HG03439 (cell line): Measurements from ENCODE around the gene SARNP.

ENCODE experiments used
- ATAC-seq: cut with Tn5 transposase; IDR thresholded peaks from one replicate; pipeline ENCODE4 v1.9.1; 2021; ENCODE audit warnings: mild to moderate bottlenecking, moderate library complexity; ENCODE audit not compliant: unreplicated experiment

SARNP gene

DNA sequence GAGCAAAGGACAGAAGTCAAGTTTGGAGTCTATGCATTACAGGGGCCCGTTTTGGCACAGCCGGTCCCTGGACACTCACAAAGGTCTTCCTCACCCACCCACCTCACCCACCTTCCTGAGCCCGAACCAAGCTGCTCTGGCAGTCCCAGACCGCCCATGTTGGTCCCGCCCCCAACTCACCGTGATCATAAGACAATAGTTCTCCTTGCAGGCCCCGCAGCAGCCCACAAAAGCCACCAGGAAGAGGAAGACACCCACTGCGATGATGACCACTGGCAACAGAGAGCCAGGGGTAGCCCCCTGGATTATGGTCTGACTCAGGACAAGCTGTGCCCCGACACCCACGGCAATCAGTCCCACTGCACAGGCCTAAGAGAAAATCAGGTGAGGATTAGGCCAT is 90.6 kb downstream of the SARNP start:
- ATAC-seq: no peak

DNA sequence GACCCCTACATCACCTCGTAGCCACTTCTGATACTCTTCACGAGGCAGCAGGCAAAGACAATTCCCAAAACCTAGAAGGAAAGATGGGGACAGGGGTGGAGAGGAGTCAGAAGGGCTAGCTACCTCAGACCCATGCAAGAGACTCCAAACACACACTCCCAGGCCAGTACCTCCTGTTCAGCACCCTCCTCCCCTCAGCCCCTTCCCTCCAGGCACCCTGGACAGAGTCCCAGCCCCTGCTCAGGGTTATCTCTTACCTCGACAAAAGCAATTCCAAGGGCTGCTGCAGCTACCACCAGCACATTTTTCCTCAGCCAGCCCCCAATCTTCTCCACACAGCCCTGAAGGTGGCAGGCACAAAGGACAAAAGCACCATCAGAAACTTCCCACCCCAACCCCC is 92.0 kb downstream of the SARNP start:
- no peak for ATAC-seq

DNA sequence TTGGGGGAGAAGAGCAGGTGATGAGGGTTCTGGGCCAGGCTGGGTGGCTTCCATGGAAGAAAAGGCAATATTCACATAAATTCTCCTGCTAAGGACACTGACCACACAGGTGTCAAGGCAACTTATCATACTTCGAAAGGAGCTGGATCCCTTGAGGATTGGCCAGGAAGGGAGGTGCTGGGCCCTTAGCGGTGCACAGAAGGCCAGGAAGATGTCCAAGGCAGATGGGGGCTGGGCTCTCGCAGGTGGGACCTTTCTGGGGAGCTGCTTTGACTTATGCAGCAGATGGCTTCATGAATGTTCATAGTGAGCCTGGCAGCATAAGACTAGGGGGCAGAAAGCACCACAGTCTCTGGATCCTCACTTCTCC is 92.6 kb downstream of the SARNP start:
- ATAC-seq: no peak

DNA sequence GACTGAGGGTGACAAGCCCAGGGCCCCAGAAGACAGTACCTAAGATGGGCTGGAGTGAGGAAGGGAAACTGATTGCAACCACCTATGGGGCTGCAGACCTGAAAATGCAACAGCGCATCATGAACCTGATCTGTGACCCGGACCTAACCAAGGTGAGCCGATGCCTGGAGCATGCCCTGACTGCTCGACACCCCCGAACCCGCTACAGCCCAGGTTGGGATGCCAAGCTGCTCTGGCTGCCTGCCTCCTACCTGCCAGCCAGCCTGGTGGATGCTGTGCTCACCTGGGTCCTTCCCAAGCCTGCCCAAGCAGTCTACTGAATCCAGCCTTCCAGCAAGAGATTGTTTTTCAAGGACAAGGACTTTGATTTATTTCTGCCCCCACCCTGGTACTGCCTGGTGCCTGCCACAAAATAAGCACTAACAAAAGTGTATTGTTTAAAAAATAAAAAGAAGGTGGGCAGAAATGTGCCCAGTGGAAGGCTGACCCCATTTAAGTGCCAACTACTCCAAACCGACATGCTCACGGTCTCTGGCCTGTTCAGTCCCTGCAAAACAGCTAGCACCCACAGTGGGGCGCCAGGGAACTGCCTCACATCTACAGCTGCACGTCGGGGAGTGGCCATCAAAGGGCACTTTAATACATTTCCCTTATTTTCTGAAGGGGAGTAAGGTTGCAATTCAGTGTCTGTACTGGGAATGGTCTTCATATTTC is 93.1 kb downstream of the SARNP start:
- ATAC-seq: no peak

DNA sequence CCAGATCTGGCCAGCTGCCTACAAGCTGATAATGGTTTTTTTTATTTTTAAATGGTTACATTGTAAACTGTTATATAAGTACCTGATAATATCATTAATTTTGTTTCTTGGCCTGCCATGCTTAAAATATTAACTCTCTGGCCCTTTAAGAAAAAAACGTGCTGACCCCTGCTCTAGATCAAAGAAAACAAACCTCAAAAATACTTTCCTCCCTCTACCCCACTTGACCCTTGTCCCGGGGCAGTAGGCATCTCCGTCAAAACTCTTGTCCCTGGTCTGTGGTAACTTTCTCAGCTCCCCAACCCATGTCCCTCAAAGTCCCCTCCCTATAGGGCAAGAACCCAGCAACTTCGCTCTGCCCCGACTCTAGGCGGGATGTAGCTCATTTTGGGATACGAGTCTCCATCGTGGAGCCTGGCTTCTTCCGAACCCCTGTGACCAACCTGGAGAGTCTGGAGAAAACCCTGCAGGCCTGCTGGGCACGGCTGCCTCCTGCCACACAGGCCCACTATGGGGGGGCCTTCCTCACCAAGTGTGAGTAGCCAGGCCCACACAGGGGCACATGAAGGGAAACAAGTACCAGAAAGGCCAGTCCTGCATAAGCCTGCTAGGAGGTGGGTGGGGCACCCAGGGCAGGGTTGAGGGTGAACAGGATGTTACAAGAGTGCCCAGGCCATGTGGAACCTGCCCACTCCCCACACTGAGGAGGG is 93.9 kb downstream of the SARNP start:
- no peak for ATAC-seq

DNA sequence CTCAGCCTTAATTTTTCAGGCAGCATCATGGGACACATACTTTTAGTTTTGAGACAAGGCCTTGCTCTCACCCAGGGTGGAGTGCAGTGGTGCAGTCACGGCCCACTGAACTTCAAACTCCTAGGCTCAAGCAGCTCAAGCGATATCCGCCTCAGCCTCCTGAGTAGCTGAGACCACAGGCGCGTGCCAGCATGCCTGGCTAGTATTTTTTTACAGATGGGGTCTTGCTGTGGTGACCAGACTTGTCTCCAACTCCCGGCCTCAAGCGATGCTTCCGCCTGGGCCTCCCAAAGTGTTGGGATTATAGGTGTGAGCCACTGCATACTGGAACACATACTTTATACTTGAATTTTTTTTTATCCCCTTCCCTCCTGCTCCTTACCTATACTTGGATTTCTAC is 94.6 kb downstream of the SARNP start:
- ATAC-seq: no peak

DNA sequence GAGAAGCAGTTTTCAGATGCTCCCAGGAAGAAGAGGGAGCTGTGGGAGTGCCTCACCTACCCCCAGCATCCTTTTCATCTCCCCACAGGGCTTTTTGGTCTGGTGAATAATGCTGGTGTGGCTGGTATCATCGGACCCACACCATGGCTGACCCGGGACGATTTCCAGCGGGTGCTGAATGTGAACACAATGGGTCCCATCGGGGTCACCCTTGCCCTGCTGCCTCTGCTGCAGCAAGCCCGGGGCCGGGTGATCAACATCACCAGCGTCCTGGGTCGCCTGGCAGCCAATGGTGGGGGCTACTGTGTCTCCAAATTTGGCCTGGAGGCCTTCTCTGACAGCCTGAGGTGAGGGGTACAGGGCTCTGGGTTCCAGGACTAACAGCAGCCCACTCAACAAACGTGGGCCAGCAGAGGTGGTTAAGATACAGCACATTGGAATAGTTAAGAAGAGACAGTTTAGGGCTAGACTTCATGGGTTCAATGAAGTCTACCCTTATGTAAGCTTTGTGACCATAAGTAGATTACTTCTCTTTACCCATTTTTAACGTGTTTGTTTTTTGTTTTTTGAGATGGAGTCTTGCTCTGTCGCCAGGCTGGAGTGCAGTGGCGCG is 95.8 kb downstream of the SARNP start:
- no peak for ATAC-seq

DNA sequence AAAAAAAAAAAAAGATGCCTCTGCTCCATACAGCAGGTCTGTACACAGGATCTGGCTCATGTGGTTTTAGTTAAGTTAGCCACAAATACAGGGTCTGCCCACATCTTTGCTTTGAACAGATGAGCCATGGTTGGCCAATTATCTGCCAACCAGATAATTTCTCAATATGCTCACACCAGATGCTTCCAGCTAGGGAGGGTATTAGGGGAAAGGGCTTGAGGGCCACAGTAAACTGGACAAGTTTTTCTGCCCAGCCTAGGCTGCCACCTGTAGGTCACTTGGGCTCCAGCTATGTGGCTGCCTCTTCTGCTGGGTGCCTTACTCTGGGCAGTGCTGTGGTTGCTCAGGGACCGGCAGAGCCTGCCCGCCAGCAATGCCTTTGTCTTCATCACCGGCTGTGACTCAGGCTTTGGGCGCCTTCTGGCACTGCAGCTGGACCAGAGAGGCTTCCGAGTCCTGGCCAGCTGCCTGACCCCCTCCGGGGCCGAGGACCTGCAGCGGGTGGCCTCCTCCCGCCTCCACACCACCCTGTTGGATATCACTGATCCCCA is 96.6 kb downstream of the SARNP start:
- no peak for ATAC-seq

DNA sequence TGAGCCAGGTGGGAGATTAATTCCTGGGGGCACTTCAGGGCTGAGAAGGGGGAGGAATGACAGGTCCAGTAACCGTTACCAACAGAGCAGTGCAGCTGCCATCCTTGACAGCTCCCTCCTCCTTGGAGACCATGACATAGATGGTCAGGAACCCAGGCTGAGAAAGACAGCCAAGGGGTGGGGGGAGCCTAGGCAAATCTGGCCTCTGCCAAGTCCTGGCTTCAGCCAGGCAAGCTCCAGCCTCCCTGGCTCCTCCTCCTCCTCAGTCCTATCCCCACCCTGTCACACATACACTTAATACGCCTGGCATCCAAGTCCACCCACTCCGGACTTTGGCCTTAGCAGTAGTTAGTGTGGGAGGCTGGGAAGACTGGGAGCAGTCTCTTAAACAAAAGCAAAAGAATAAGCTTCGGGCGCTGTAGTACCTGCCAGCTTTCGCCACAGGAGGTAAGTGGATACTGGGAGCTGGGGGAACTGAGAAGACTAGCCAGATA is 97.4 kb downstream of the SARNP start, which contains the start of gene RDH5:
TSS of gene RDH5 (plus strand) at position 323 of the 494 bp plus-strand sequence. CDS start 792 bp downstream, outside the sequence.
- ATAC-seq: no peak

DNA sequence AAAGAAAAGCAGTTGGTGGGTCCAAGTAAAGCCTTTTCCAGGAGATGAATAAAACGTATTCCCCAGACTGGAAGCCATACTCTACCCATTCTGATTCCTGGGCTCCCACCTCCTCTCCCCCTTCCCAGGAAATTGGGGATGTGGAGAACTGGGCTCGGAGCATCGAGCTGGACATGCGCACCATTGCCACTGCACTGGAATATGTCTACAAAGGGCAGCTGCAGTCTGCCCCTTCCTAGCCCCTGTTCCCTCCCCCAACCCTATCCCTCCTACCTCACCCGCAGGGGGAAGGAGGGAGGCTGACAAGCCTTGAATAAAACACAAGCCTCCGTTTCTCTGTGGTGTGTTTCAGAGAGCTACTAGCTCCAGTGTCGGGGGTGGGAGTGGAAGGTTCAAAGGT is 98.2 kb downstream of the SARNP start:
- ATAC-seq: no peak

DNA sequence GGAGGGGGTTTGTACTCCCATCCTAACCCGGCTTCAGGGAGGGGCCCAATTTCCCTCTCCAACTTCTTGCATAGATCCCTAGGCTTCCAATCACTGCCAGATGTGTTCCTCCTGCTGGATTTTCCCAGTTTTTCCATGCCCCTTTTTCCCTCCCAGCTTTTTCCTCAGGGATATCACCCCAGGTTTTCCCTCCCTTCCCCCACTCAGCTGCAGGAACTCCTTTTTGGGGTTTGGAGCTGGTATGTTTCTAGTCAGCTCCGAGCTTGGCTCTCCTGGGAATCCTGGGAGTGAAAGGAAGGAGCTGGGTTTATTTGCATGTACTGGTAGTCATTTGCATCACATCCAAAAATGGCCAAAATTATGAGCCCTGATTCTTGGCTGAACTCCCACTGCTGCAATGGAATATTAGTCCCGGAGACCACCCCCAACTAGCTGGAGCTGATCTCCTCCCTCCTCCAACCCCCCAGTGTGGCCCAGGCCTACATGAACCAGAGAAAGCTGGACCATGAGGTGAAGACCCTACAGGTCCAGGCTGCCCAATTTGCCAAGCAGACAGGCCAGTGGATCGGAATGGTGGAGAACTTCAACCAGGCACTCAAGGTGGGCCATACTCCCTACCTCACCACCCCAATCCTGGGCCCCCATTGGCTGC is 98.8 kb downstream of the SARNP start:
- ATAC-seq: no peak

DNA sequence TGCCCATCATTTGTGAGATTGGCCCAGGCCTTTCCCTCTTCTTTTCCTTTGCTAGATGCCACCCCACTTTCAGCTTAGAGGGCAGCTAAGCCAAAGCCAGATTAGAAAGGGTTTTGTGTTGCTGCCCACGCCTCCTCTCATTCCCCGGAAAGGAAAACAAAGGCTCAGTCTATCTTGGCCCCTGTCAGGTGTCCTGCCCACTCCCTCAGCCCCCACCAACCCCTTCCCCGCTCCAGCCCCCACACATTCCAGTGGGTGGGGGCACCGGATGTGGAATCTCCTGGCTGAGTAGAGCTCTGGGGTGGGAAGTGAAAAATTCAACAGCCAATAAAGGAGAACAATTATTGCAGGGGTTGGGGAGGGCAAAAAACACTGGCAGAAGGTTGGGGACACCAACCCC is 99.5 kb downstream of the SARNP start:
- no peak for ATAC-seq

DNA sequence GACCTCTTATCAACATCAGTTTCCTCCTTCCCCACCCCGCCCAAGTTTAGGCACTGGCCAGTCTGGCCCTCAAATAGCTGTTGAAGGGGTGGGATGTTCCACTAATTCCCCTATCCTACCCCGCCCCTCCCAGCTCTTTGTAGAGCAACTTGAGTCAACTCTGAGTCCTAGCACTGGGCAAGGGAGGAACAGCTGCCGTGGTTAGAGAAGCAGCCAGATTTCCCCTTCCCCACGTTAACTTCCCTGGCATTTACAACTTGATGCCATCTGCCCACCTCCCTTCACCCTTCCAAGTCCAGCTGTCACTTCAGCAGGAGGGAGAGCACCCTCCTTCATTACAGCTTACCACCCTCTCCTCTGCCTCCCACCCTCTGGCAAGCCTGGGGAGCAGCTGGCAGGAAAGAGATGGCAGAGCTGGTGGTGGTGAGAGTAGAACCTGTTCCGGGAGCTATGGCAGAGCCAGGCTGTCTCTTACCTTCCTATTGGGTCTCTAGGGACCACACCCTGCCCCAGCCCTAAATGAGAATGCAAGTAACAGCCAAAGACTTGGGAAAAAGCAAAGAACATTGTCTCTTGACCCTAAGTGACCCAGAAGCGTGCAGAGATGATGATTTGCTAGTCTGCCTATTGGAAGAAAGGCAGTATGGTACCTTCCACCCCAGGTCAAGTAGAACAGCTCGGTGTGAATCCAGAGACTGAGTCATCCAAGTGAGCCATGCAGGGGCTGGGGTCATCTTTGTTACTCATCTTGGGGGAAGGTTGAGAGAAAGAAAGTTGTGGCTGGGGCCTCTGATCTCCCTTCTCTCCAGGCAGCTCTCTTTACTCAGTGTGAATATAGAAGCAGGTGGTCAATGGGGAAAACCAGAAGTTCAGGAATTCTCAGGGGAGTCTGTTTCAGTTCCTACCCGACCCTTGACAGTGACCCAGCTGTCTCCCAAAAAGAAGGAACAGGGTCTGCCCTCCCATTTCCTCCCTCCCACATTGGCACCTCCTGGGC is 100.2 kb downstream of the SARNP start:
- ATAC-seq: no peak

DNA sequence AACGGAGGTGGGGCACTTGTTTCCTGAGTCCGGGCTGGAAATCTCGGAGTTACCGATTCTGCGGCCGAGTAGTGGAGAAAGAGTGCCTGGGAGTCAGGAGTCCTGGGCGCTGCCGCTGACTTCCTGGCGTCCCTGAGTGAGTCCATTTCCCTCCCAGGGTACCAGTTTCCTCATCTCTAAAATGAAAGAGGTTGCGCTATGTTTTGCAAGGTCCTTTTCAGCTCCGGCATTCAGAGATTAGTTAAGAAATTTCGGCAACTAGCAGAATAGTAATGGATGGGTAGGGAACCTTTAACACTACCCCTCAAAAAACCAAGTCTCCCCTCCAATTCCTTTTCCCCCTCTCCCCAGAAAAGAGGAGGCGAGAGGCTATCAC is 101.0 kb downstream of the SARNP start:
- peak; percentile 23 for ATAC-seq

DNA sequence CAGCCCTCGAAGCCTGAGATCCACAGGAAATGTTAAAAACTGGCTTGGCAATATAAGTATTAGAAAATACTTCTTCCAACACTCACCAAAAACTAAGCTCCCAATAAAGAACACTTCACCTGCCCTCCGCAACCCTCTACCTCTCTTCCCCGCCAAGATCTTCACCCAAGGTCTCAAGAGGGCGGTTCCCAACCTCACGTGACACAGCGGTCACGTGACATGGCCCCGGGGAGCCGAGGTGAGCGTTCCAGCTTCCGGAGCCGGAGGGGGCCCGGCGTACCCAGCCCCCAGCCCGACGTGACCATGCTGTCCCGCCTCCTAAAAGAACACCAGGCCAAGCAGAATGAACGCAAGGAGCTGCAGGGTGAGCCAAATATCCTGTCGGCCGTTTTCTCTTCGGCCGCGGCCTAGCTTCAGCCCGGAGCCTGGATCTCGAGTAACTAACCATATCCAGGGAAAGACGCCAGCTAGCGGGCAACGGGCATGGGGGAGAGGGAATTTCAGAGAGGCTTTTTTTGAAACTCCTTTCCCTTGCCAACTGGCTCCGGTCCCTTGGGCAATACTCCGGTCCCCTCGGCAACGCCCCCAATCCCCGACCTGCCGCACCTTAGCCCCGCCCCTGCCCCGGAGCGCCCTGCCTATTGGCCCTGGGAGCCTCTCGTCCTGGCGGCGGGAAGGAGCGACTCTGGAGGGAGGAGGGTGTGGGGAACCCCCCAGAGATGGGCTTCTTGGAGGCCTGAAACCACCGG is 101.5 kb downstream of the SARNP start, which contains the start of gene BLOC1S1:
TSS of gene BLOC1S1 (plus strand) at position 214 of the 749 bp plus-strand sequence. CDS start at position 220, 6 bp downstream.
- peak; percentile 90 for ATAC-seq

DNA sequence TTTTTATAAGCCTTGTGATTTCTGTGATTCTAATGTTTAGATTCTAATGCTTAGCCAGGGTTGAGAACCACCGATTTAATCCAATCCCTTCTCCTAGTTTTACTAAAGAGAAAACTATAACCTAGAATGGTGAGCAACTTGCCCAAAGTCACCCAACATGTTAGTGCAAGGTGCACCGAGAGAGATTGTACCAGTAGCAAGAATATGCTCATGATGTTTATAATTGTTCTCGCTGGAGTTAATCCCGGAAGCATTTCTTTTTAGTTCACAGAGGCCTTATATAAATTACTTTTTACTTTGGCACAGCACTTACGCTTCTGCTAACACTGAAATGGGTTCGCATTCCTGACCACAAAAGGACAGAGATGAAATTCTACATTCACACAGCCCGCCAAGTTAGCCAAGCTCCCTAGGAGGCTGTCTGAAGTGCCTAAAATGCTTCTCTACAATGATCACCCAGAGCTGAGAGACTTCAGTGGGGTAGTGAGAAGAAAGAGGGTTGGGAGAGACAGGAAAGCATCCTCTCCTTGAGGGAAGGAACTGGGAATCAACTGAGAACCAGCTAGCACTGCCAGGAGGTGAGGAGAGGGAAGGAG is 102.3 kb downstream of the SARNP start:
- no peak for ATAC-seq

DNA sequence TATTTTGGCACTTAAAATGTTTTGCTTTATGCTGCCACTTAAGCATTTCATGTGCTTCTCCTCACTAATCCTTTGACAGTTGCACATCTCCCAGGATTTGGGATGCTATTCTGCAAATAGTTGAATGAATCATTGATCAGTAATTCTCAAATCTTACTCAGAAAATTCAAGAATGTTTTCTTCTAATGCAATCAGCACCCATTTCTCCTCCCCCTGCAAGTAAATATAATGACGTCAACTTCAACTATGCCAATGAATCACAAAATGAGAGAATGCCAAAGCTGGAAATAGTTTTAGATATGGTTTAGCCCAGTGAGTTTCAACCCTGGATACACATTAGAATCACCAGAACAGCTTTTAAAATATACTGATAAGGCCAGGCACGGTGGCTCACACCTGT is 103.8 kb downstream of the SARNP start:
- no peak for ATAC-seq

DNA sequence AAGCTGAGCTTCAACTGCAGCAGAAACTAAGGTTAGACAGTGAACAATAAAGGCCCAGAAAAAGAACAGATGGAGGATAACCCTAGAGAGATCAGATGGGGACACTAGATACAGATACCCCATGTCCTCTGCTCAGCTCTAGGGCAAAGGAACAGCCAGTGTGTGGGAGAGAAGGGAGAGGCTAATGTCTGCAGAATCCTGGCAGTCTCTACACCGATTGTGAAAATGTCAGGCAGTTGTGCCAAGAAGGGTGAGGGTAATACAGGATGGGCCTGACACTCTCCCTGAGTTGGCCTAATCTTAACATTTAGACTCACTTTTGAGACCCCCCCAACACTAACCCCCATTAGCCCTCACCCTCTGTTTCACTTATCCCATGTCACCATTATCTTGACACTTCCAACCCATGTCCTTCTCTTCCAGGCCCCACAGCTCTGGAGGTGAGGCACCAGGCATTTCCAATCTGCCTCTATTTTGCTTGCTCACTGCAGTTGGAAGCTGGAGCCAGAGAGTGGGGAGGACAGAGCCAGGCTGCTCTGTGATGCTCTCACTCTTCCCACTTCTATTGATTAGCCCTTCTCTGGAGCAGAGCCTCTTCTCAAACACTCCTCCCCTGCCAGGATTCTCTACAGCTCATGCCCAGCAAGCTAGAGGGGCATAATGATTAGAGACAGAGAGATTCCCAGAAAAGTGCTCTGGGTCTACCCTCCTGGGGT is 104.7 kb downstream of the SARNP start:
- ATAC-seq: no peak
